IMR-90 (cell line): ENCODE data around the gene LRIG1. TPM values are rescaled to one million over a fixed set of nuclear protein-coding genes. Genes with fewer than 3 reads are reported as not detected.

Source experiments
- ATAC-seq: fragments of 200-7000 bp; cut with Tn5 transposase; 2 replicates; pipeline ENCODE4 v1.9.1; 2020; ENCODE audit warnings: low read depth, mild to moderate bottlenecking, moderate library complexity
- BruUV-seq: library from RNA; stranded (reverse); fragments of 400-500 nt; replicated peaks from 2 replicates; lab custom pipeline; 2021; lab: Mats Ljungman, UMichigan
- CTCF ChIA-PET: fragments of 300-600 bp; formaldehyde crosslinking; extraction: SDS; loops from one replicate; lab custom pipeline; 2021; ENCODE audit warnings: antibody characterized with exemption; lab: Yijun Ruan, JAX
- POLR2A ChIA-PET: fragments of 300-600 bp; sonication (Branson Sonifier 250); formaldehyde crosslinking; loops from one replicate; lab custom pipeline; 2022; ENCODE audit warnings: antibody characterized with exemption; ENCODE audit not compliant: unreplicated experiment; lab: Charles Lee
- DNase-seq: peaks from one replicate; pipeline ENCODE4 v3.0.0; 2013
- H2AFZ ChIP-seq: replicated peaks from 2 replicates; pipeline ENCODE3; 2013; ENCODE audit warnings: low read length, mild to moderate bottlenecking; ENCODE audit not compliant: poor library complexity
- H2AK5ac ChIP-seq: 2 replicates; pipeline ENCODE4 v1.6.1; 2013; ENCODE audit warnings: low read depth, low read length, inconsistent platforms
- H2AK9ac ChIP-seq: replicated peaks from 2 replicates; pipeline ENCODE3; 2013; ENCODE audit warnings: mild to moderate bottlenecking, low read depth, low read length, moderate library complexity; ENCODE audit not compliant: poor library complexity
- H2BK120ac ChIP-seq: 2 replicates; pipeline ENCODE4 v1.6.1; 2013; ENCODE audit warnings: low read depth, low read length, inconsistent platforms
- H2BK15ac ChIP-seq: 3 replicates; pipeline ENCODE4 v1.6.1; 2013; ENCODE audit warnings: low read depth, low read length, inconsistent platforms
- H2BK20ac ChIP-seq: 2 replicates; pipeline ENCODE4 v1.6.1; 2013; ENCODE audit warnings: low read depth, mild to moderate bottlenecking, inconsistent platforms, low read length, moderate library complexity
- H2BK5ac ChIP-seq: 2 replicates; pipeline ENCODE4 v1.6.1; 2013; ENCODE audit warnings: mild to moderate bottlenecking, low read depth, low read length, inconsistent platforms; ENCODE audit not compliant: poor library complexity, severe bottlenecking
- H3K14ac ChIP-seq: replicated peaks from 2 replicates; pipeline ENCODE4 v1.6.1; 2013; ENCODE audit warnings: low read depth, low read length, inconsistent platforms
- H3K18ac ChIP-seq: 2 replicates; pipeline ENCODE4 v1.6.1; 2013; ENCODE audit warnings: low read depth, low read length, control low read depth
- H3K23ac ChIP-seq: 2 replicates; pipeline ENCODE4 v1.6.1; 2013; ENCODE audit warnings: low read depth, low read length, inconsistent platforms
- H3K27ac ChIP-seq: 2 replicates; pipeline ENCODE4 v1.5.1; 2013; ENCODE audit warnings: mild to moderate bottlenecking, control low read depth, low read length; ENCODE audit not compliant: insufficient read depth
- H3K27me3 ChIP-seq: 2 replicates; pipeline ENCODE4 v1.6.1; 2013; ENCODE audit warnings: low read length; ENCODE audit not compliant: control insufficient read depth, insufficient read depth
- H3K36me3 ChIP-seq: 2 replicates; pipeline ENCODE4 v1.6.1; 2013; ENCODE audit warnings: low read length, mixed read lengths; ENCODE audit not compliant: control insufficient read depth, insufficient read depth
- H3K4ac ChIP-seq: 2 replicates; pipeline ENCODE4 v1.6.1; 2013; ENCODE audit warnings: low read depth, low read length, inconsistent platforms
- H3K4me1 ChIP-seq: 2 replicates; pipeline ENCODE4 v1.6.1; 2013; ENCODE audit warnings: low read length, mixed read lengths; ENCODE audit not compliant: control insufficient read depth, insufficient read depth
- H3K4me2 ChIP-seq: 2 replicates; pipeline ENCODE4 v1.6.1; 2013; ENCODE audit warnings: low read depth, mild to moderate bottlenecking, control low read depth, low read length, moderate library complexity
- H3K4me3 ChIP-seq: 2 replicates; pipeline ENCODE4 v1.5.1; 2013; ENCODE audit warnings: low read depth, mild to moderate bottlenecking, control low read depth, low read length, moderate library complexity; ENCODE audit not compliant: insufficient read depth
- H3K56ac ChIP-seq: 2 replicates; pipeline ENCODE4 v1.6.1; 2013; ENCODE audit warnings: low read length, inconsistent platforms; ENCODE audit not compliant: insufficient read depth; ENCODE audit errors: extremely low read depth
- H3K79me1 ChIP-seq, 2 experiments: 2 replicates each; pipeline ENCODE4 v1.6.1; 2013; ENCODE audit warnings: low read length in 2 of 2, inconsistent platforms in 1 of 2, low read depth in 1 of 2
- H3K9ac ChIP-seq: 2 replicates; pipeline ENCODE4 v1.6.1; 2013; ENCODE audit warnings: low read depth, low read length, control low read depth
- H3K9me1 ChIP-seq: 2 replicates; pipeline ENCODE4 v1.6.1; 2013; ENCODE audit warnings: low read length, inconsistent platforms; ENCODE audit not compliant: insufficient read depth
- H3K9me3 ChIP-seq: 2 replicates; pipeline ENCODE4 v1.6.1; 2013; ENCODE audit warnings: low read length; ENCODE audit not compliant: control insufficient read depth, insufficient read depth
- H4K20me1 ChIP-seq: 2 replicates; pipeline ENCODE4 v1.6.1; 2013; ENCODE audit warnings: low read length, inconsistent platforms; ENCODE audit not compliant: insufficient read depth
- H4K5ac ChIP-seq: 2 replicates; pipeline ENCODE4 v1.6.1; 2013; ENCODE audit warnings: mild to moderate bottlenecking, low read depth, low read length, control low read depth
- H4K8ac ChIP-seq, 2 experiments: 2 replicates each; pipeline ENCODE4 v1.6.1; 2013; ENCODE audit warnings: low read depth in 2 of 2, low read length in 2 of 2, control low read depth in 1 of 2, inconsistent platforms in 1 of 2
- H4K91ac ChIP-seq: 2 replicates; pipeline ENCODE4 v1.6.1; 2013; ENCODE audit warnings: low read depth, low read length, inconsistent platforms; ENCODE audit not compliant: insufficient read depth
- MAFK ChIP-seq: IDR thresholded peaks from 2 replicates; pipeline ENCODE4 v1.6.1; 2012; ENCODE audit warnings: low read depth, low read length, improper control_type of control experiment
- RFX5 ChIP-seq: IDR thresholded peaks from 2 replicates; pipeline ENCODE4 v1.8.0; 2012; ENCODE audit warnings: low read depth, mild to moderate bottlenecking, low read length, moderate library complexity
- WGBS, 2 experiments: methylation state at CpG; one replicate each; pipeline versions ENCODE4 v1.1.5 to v1.1.7; 2013; ENCODE audit warnings: missing lambda C conversion rate in 2 of 2; ENCODE audit not compliant: insufficient read length in 1 of 2; ENCODE audit errors: extremely low coverage in 2 of 2; 5-methylcytosine and 5-hydroxymethylcytosine counted together
- dilution Hi-C: fragments of 300-500 bp; cut with HindIII; formaldehyde crosslinking; loops from one replicate; pipeline ENCODE4 v1.14.3; 2018; ENCODE audit warnings: low sequenced_read_pairs; ENCODE audit not compliant: unreplicated experiment
- in situ Hi-C: fragments of 300-500 bp; cut with MboI; formaldehyde crosslinking; loops from 3 replicates; pipeline ENCODE4 v1.14.3; 2019; ENCODE audit warnings: low sequenced_read_pairs, inconsistent platforms, mixed read lengths
- intact Hi-C: fragments of 100-400 bp; cut with micrococcal nuclease; formaldehyde crosslinking; loops from 2 replicates; pipeline ENCODE4 v1.10.0; 2022
- polyA plus RNA-seq, 3 experiments: library from polyadenylated mRNA; depleted of rRNA; stranded (reverse); fragments of >200 nt; gene quantifications; 2 replicates each; pipeline ENCODE4 v1.2.3, GENCODE V29; 2012; ENCODE audit warnings: low replicate concordance in 1 of 3
- total RNA-seq: library from RNA; depleted of rRNA; stranded (reverse); fragments of >200 nt; gene quantifications from 2 replicates; pipeline ENCODE4 v1.2.3, GENCODE V29; 2012

LRIG1 gene
- total and polyA plus RNA-seq, 2 of the 4 experiments (the other 2 are of a cell fraction): 62.8 to 87.8 TPM

GRCh38 chr3:66396161-66396760 is 104.6 kb downstream of the LRIG1 start:
- Histone ChIP-seq H3K4ac (no peak overlapping the region; the same call in 1 of the 2 replicates), H4K20me1 (no peaks in the 10 kb centered on the region), H3K9ac (no peak overlapping the region), H2BK15ac (no peak overlapping the region), H3K14ac (no peak overlapping the region), H3K9me3 (no peaks in the 10 kb centered on the region), H3K36me3 (peaks cover 66% of the 10 kb centered on the region), H2BK20ac (no peak overlapping the region), H3K18ac (no peak overlapping the region), H2AK9ac (no peak overlapping the region), H3K27ac (no peak overlapping the region), H2BK120ac (no peak overlapping the region), H3K9me1 (peaks cover 26% of the 10 kb centered on the region), H3K4me1 (peaks cover 13% of the 10 kb centered on the region), H4K91ac (no peak overlapping the region), H2AFZ (no peak overlapping the region), H2AK5ac (0 out of 2 replicates have a peak overlapping the region, but pooled peaks have one; percentile 3), H3K56ac (no peak overlapping the region), H2BK5ac (no peak overlapping the region), H3K4me2 (no peak overlapping the region), H3K27me3 (no peaks in the 10 kb centered on the region), H4K8ac (no peak overlapping the region), H3K4me3 (no peak overlapping the region), H4K5ac (no peak overlapping the region), H3K23ac (no peak overlapping the region), H3K79me1 (peaks cover 0 to 16% of the 10 kb centered on the region in 2 experiments; a peak in 2 of 4 replicates)
- ChIA-PET POLR2A (no interaction called here), CTCF (no interaction called here)
- TF ChIP-seq RFX5 (no peak), MAFK (no peak)
- dilution Hi-C loops: no loop called here
- DNase-seq (no peak), ATAC-seq (no peak)
- in situ Hi-C loops: no loop called here
- intact Hi-C loops: no loop called here
- BruUV-seq: no TSS peak
- 95% methylated on average over 6 of the region's 13 CpGs; no CpG with 5 or more reads in 1 of the 2 experiments for WGBS, 2 experiments
